Left hindlimb (tissue), 1 donor: Measurements from ENCODE around the gene RCAN1.

ENCODE experiments used
- DNase-seq: peaks from one replicate; pipeline ENCODE4 v3.0.0-alpha.2; 2018

The RCAN1 gene

GRCh38 chr21:34536311-34536710 lies 78.6 kb downstream of the RCAN1 start:
- DNase-seq: no peak

GRCh38 chr21:34535886-34536285 lies 79.0 kb downstream of the RCAN1 start:
- no peak for DNase-seq

GRCh38 chr21:34534522-34534921 lies 80.4 kb downstream of the RCAN1 start:
- DNase-seq: peak; percentile 53

GRCh38 chr21:34533938-34534337 lies 81.0 kb downstream of the RCAN1 start:
- DNase-seq: no peak

GRCh38 chr21:34531399-34531798 lies 83.5 kb downstream of the RCAN1 start:
- no peak for DNase-seq

- DNase-seq: no peak
These were observed 84.7 kb downstream of the RCAN1 start for GRCh38 chr21:34530261-34530660.

- DNase-seq: no peak
These were observed 86.8 kb downstream of the RCAN1 start for GRCh38 chr21:34528131-34528561.

- peak; percentile 89 for DNase-seq
These were observed 88.2 kb downstream of the RCAN1 start for GRCh38 chr21:34526618-34527290.

GRCh38 chr21:34526241-34526617 lies 88.7 kb downstream of the RCAN1 start:
- DNase-seq: no peak

- no peak for DNase-seq
These were observed 90.0 kb downstream of the RCAN1 start for GRCh38 chr21:34524646-34525601.

GRCh38 chr21:34523019-34523555 lies 91.8 kb downstream of the RCAN1 start:
- no peak for DNase-seq

GRCh38 chr21:34522284-34522683 lies 92.6 kb downstream of the RCAN1 start:
- no peak for DNase-seq

- DNase-seq: no peak
These were observed 93.4 kb downstream of the RCAN1 start for GRCh38 chr21:34521561-34521960.

GRCh38 chr21:34520764-34521508 lies 94.0 kb downstream of the RCAN1 start:
- DNase-seq: no peak

- no peak for DNase-seq
These were observed 94.6 kb downstream of the RCAN1 start for GRCh38 chr21:34520281-34520680.

GRCh38 chr21:34519694-34520093 lies 95.2 kb downstream of the RCAN1 start:
- DNase-seq: no peak

GRCh38 chr21:34519016-34519415 lies 95.9 kb downstream of the RCAN1 start:
- DNase-seq: no peak

- DNase-seq: no peak
These were observed 96.6 kb downstream of the RCAN1 start for GRCh38 chr21:34518301-34518700.

- DNase-seq: no peak
These were observed 97.2 kb downstream of the RCAN1 start for GRCh38 chr21:34517491-34518245.

GRCh38 chr21:34517039-34517438 lies 97.9 kb downstream of the RCAN1 start:
- DNase-seq: no peak

GRCh38 chr21:34514576-34515115 lies 100.3 kb downstream of the RCAN1 start:
- DNase-seq: no peak

GRCh38 chr21:34513129-34513675 lies 101.7 kb downstream of the RCAN1 start:
- DNase-seq: no peak
